ENCODE data around the gene CYS1.

The CYS1 gene

DNA sequence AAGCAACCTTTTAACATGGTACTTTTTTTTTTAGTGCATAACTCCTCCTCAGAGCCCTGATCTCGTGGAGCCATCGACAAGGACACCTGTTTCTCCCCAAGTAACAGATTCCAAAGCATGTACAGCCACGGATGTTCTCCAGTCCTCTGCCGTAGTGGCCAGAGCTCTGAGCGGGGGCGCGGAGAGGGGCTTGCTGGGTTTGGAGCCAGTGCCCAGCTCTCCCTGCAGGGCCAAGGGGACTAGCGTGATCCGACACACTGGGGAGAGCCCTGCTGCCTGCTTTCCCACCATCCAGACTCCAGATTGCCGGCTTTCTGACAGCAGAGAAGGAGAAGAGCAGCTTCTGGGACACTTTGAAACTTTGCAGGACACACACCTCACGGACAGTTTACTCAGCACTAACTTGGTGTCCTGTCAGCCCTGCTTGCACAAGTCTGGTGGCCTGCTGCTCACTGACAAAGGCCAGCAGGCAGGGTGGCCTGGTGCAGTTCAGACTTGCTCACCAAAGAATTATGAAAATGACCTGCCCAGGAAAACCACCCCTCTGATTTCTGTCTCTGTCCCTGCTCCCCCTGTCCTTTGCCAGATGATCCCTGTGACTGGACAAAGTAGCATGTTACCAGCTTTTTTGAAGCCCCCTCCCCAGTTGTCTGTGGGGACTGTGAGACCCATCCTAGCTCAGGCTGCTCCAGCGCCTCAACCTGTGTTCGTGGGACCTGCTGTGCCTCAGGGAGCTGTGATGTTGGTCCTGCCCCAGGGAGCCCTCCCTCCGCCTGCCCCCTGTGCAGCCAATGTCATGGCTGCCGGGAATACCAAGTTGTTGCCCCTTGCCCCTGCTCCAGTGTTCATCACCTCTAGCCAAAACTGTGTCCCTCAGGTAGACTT lies 32.4 kb downstream of the CYS1 start:
- no peak for DNase-seq (ENCODE audit: low read depth in 2 of 2)

DNA sequence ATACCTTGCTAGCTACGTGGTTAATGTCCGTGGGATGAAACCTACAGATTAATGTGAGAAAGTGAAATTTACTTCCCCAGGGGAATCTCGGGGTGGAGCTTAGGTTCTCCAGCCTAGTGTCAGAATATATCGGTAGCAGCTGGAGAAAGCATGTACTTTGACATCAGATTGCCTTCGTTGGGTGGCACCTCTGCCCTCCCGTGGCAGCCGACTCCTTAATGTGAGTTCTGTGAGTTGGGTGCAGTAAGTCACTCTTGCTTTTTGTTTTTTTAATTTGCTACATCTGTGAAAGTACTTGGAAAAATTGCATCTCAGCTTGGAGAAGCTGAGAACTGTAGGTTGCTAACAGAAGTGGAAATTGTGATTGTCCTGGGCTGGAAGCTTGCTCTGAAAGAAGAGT lies 33.3 kb downstream of the CYS1 start:
- DNase-seq (ENCODE audit: low read depth in 2 of 2): no peak

DNA sequence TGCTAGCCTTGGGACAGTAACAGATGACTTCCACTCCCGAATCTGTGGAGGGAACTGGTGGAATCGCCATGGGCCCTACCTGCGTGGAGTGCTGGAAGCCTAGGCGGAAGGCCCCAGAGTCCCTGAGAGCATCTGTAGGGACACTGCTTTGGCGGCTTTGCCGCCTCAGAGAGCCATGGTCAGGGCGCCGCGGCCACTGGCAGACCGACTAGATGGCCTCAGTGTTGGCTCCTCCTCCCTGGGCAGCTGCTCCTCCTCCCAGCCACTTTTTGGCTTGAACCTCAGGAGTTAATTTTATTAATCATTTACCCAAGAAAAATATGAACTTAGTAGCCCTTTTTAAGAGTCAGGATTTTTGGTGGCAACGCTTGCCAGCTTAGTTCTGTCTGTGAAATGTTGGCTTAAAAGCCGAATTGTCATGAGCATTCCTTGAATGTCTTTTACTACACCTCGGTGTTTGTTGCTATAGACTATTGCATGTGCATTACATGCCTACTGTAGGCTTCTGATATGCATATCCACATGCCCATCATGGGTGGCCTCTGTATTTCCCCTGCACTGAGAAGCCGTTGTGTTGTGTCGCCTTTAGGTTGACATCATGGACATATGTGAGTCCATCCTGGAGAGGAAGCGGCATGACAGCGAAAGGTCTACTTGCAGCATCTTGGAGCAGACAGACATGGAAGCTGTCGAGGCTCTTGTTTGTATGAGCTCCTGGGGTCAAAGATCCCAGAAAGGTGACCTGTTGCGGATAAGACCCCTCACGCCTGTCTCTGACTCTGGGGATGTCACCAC lies 34.5 kb downstream of the CYS1 start:
- DNase-seq (ENCODE audit: low read depth in 2 of 2): no peak

DNA sequence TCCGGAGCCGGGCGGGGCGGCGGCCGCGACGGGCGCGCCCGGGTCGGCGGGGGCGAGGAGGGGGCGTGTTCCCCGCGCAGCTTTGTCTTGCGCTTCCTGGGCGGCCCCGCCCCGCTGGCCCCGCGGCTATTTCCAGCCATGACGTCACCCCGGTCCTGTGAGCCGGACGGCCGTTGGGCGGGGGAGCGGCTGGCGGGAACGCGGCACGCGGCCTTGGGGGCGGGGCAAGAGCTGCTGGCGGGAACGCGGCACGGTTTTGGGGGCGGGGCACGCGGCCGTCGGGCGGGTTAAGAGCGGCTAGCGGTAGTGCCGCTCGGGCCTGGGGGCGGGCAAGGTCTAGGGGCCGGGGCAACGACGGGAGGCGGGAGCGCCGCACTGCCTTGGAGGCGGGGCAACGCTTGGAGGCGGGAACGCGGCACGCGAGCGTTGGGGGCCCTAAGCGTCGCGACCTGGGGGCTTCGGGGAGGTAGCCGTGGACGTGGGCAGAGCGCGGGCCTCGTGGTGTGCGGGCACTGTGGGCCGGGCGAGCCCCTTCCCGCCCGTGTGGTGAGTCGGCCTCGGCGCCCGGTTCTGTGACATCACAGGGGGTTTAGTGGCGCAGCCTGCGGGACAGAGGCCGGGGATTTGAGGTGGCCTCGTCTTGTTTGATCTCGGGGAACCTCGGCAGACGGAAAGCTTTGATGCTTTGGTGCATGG lies 36.2 kb downstream of the CYS1 start:
- peak; percentile 90 to 94 for DNase-seq (ENCODE audit: low read depth in 2 of 2)

DNA sequence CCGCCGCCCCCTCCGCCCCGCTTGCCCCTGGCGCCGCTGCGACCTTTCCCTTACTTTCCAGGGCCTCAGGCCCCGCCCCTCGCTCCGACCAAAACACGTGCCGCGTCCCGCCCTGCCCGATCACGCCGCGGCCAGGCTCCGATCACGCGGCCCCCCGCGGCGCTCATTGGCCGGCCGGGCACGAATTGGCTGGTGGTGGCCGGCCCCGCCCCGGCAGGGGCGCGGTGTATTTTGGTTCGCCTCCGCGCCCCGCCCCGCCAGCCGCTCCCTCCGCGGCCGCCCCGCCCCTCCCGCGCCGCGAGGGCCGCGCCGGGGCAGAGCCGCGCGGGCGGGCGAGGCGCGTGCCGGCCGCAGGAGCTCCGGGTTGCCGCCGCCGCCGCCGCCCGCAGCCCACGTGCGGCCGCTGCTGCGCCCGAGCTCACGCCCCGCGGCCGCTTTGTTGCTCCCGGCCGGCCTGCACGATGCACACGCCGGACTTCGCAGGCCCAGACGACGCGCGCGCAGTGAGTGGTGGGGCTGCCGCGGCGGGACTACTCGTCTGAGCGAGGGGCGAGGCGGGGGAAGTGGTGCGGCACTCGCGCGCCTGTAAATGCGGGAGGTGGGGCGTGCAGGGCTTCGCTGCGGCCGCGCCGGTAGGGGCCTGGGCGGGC lies 36.8 kb downstream of the CYS1 start, which contains the start of gene KLF11:
Gene KLF11, plus strand, starts transcription at position 295 of the 650 bp plus-strand sequence. Its CDS starts 167 bp downstream, at position 462.
- DNase-seq (ENCODE audit: low read depth in 2 of 2): peak; percentile 68 to 82

DNA sequence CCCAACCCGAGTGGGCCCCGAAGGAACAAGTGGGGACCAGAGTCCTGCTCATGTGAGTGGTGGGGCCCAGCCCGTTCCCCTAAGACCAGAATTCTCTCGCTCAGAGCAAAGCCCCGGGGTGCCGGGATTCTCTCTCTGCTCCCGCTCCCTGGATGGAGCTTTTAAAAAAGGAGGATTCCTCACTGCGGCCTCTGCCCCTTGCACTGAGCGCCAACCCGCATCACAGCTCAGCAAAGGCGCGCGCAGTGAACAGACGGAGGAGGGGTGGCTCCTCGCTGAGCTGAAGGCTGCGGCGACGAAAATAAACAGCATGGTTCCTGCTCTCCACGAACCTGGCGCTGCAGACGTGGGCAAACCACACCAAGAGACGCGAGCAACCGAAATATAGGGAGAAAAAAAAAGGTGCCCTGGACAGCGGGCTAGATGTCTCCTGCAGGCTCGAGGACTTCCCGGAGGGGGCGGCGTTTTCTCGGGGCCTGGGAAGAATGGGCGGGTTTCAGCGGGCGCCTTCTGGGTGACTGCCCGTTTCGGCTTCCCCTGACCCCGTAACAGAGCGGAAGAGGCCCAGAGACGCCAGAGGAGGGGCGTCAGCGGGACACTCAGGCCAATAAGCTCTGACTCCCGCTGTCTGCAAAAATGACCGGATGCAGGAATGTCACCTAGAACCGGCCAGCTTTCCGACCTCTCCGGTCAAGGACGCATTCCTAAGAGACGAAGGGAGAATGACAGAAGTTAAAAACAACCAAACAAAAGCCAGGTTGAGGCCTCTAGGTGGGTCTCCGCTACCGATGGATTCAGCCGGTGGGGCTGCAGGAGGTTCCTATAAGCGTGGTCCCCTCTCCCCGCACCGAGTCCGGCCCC lies 37.7 kb downstream of the CYS1 start:
- DNase-seq (ENCODE audit: low read depth in 2 of 2): peak; percentile 9 to 36

DNA sequence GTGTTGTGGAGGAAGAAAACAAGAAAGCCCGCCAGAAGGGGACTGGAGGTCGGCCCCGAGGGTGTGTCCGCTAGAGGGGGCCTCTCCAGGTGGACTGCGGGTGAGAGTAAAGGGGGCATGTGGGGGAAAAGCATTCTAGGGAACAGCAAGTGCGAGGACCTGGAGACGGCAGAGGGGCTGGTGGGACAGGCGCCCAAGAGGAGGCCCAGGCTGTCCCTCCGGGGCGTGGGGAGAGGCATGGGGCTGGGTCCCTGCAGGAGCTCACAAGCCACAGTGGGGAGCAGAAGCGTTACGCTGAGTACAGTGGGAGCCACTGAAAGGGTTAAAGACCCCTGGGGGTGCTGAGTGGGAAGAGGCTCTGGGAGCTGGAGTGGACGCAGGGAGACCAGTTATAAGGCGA lies 38.5 kb downstream of the CYS1 start:
- DNase-seq (ENCODE audit: low read depth in 2 of 2): no peak

DNA sequence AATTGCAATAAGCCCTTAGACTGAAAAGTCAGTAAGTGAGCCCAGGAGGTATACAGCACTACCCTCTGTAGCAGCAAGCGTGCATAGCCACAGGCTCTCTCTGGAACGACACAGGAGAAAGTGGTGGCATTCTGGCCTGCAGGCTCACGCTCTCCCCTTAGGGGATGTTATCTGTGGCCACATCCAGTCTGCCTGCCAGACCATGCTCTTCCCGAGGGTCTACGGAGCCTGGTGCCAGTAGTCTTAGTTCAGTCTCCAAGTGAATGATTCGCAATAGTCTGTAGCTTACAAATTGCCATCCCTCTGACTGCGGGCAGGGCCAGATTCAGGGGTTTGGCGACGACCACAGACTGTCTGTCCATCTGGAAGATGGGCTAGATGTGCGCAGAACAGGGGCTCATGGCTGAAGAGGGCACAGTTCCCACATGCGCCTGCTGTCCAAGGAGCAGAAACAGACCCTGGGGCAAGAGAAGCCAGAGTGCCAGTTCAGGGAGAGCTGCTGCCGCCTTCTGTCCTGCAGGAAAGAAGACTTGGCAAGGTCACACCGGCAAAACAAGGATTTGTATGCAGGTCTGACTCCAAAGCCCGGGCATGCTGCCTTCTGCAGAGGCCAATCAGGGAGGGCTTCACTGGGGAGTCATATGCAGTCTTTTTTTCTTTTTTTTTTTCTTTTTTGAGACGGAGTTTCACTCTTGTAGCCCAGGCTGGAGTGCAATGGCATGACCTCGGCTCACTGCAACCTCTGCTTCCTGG lies 40.4 kb downstream of the CYS1 start:
- no peak for DNase-seq (ENCODE audit: low read depth in 2 of 2)

DNA sequence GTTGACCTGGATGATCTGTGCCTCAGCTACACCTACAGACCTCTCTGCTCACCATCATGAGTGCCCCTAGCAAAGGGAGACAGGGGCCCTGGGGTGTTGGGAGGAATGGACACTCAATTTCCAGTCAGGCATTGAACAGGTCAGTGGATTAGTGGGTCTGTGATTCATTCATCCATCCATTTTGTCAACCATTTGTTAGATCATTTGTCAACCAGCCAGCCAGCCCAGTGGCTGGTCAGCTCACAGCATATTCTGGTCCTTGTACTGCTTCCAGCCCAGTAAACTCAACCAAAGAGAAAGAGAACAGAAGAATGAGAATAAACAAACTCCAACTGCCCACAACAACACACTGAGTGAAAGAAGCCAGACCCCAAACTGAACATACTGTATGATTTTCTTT lies 41.5 kb downstream of the CYS1 start:
- no peak for DNase-seq (ENCODE audit: low read depth in 2 of 2)

DNA sequence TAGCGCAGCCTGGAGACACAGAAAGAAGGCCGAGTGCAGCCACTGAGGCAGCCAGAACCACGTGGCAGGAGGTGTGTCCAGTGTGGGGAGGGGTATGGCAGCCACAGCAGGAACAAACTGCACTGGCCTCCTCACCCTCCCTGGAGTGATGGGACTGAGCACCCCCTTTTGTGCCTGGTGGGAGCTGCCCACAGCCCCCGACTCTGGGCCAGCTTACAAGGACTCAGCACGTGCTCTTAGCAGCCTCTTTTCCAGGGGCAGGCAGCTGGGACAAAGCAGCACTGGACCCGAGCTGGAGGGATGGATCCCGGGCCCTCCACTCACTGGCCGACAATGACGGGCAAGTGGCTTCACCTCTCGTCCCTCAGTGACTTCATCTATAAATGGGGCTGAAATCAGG lies 42.1 kb downstream of the CYS1 start:
- DNase-seq (ENCODE audit: low read depth in 2 of 2): no peak

DNA sequence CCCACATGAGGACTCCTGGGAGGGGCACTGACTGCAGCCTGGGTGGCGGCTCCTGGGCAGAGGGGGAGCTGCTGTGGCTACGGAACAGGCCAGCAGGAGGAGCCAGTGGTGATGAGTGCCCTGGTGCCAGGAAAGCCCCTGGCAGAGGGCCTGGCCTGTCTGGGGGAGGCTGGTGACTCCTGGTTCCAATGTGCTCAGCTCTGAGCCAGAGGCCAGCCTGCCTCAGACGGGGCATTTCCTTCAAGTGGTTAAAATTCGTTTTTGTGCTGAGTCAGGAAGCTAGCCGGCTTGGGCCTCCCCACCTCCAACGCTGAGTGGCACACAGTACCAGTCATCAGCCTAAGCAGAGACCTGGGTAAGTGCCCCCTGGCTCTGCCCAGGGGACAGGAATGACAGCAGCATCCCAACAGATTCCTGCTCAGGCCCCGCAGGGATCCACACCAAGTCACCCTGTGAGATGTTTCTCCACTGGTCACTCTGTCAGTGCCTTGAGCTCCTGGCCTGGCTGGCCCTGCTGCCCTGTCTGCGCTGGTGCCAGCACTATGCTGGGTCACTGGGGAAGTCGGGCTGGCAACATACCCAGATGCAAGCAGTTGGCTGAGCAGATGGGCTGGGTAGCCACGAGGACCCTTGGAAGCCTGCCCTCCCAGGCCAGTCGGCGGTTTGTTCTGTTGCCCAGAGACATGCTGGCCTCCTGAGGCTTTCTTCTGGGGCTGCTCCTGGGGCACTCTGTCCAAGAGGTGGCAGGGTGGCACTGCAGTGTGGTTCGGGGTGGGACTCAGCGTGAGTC lies 43.9 kb downstream of the CYS1 start:
- DNase-seq (ENCODE audit: low read depth in 2 of 2): peak; percentile 22 to 38

DNA sequence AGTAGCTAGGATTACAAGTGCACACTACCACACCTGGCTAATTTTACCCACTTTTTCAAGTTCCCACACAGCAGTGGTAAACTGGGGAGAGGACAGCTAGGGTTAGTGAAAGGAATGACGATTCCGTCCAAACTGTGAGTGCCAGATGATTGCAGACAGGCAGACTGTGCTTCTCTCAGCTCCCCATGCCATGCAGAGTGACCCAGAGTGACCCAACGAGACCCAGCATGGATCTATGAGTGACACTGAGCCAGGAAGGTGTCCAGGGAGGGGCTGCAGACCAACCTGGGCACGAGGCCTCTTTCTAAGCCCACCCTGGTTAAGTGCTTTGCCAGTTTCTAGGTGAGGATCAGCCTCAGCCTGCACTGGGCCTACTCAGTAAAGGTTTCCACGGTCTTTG lies 44.6 kb downstream of the CYS1 start:
- DNase-seq (ENCODE audit: low read depth in 2 of 2): no peak

DNA sequence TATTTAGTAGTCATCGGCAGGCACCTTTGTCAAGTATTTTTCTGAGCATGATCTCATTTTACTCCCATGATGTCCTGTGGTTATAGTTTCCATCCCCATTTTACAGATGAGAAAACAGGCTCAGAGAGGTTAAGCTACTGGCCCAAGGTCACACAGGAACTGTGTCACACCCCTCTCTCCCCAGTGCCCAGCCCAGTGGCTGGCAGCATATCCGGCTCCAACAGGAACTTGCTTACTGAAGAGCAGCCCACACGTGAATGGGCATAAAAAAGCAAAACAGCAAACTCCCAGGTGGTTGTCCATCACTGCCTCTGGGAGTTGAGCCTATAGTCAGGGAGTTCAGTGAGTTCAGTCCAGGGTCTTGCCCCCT lies 45.2 kb downstream of the CYS1 start:
- DNase-seq (ENCODE audit: low read depth in 2 of 2): no peak

DNA sequence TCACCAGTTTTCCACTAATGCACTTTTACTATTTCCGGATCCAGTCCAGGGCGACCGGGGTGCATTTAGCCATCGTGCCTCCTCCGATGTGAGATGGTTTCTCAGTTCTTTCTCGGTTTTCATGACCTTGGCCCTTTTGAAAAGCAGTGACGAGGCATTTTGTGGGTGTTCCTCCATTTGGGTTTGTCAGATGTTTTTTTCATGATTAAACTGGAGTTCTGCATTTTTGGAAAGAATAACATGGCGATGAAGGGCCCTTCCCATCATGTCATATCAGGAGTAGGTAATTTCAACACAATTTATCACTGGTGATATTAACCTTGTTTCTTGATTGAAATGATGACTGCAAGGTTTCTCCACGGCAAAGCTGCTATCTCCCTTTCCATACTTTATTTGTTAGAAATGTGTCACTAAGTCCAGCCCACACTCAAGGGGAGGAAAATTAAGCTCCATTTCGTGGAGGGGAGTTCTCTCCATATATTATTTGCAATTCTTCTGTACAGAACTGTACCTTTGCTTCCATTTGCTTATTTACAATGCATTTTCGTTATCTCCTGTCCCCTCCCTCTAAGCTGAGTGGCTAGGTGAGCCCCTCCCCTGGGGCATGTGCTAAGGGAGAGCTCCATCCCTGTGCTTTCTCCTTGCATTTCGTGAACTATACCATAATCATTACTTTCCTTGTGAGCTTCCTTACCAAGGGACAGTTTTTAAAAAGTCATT lies 45.7 kb downstream of the CYS1 start:
- DNase-seq (ENCODE audit: low read depth in 2 of 2): no peak

DNA sequence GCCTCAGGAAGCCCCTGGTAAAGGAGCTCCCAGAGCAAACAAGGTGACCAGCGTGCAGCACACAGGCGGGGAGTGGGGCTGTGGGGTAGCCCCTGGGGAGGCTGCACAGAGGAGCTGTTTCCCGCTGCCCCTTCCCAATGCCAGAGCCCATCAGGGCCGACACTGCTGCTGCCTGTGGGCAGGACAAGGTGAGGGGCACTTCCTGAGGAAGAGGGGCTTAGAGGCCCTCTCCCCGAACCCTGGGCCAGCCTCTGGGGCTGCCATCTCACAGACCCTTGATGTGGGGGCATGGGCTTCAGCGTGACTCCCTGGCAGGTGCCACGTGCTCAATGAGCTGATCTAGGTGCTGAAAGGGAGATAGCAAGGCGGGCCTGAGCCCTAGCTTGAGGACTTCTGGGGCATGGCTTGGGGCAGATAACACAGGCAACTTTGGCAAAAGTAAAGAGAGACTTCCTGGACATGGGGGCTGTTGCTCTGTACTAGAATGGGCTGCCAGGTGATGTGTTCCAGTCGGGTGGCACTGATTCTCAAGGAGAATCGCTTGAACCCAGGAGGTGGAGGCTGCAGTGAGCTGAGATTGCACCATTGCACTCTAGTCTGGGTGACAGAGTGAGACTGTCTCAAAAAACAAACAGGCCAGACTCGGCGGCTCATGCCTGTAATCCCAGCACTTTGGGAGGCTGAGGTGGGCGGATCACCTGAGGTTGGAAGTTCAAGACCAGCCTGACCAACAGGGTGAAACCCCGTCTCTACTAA lies 46.8 kb downstream of the CYS1 start:
- DNase-seq (ENCODE audit: low read depth in 2 of 2): no peak

DNA sequence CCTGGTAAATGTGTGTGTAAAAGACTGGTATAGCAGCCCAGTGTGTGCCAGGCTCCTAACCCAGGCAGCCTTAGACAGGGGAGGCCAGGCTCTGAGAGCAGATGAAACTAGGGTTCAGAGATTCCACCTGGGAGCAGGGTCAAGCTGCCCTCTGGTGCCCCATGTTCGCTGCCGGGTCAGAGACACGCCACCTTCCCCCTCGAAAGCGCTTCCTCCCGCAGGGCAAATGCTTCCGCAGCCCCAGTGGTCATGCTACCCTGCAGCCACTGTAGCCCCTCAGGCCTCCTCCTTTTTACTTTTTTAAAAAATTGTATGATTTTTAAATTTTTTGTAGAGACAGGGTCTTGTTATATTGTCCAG lies 47.5 kb downstream of the CYS1 start:
- no peak for DNase-seq (ENCODE audit: low read depth in 2 of 2)

DNA sequence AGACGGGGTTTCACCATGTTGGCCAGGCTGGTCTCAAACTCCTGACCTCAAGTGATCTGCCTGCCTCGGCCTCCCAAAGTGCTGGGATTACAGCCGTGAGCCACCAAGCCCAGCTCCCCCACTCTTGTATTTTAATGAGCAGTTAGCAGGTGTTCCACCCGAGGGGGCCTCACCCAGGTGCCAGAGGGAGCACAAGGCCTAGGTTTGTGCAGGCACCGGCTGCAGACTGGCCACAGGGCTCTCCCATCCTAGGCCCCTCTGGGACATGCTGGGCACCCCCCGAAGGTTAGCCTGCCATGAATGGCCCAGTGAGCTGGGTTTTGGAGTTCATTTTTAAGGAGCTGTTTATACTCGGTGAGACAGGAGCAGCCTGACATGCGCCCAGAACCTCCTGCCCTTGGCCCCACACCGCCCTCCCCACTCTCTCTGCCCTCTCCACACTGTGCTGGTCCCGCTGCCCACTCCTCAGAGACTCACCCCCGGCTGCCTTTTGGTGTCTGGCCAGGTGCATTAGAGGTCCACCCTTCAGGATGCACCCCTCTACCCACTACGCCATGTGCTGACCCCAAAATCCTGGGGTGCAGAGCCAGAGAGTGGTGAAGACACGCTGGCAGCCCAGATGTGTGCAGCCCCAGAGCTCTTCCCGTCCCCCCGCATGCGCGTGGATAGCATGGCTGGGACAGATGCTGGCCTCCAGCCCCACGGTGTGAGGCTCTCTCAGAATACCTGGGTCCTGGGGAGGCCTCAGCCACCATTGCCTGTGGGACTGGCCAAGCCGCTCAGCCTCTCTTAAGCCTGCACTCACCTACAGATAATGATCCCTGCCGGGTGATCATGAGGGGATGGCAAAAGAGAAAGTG lies 48.1 kb downstream of the CYS1 start:
- no peak for DNase-seq (ENCODE audit: low read depth in 2 of 2)
